Kidney epithelial cell (primary cell): ENCODE data around the gene MFGE8. TPM values are rescaled to one million over a fixed set of nuclear protein-coding genes. Genes with fewer than 3 reads are reported as not detected.

Experiments
- DNase-seq: peaks from one replicate; pipeline ENCODE4 v3.0.0-alpha.2; 2010; ENCODE audit warnings: low read depth
- H3K27me3 ChIP-seq: 2 replicates; pipeline ENCODE4 v1.6.0; 2011; ENCODE audit warnings: low read length; ENCODE audit not compliant: control insufficient read depth, insufficient read depth
- H3K36me3 ChIP-seq: 2 replicates; pipeline ENCODE4 v1.5.1; 2011; ENCODE audit warnings: low read length; ENCODE audit not compliant: control insufficient read depth, insufficient read depth
- H3K4me3 ChIP-seq: 2 replicates; pipeline ENCODE4 v1.5.1; 2011; ENCODE audit warnings: low read depth, mild to moderate bottlenecking, control low read depth, low read length
- CTCF ChIP-seq: IDR thresholded peaks from 2 replicates; pipeline ENCODE4 v1.5.1; 2011; ENCODE audit warnings: mild to moderate bottlenecking, moderate library complexity, low read length, control low read depth, inconsistent platforms; ENCODE audit not compliant: insufficient read depth, poor library complexity, severe bottlenecking
- total RNA-seq: library from RNA; depleted of rRNA; stranded (reverse); fragments of >200 nt; gene quantifications from 2 replicates; pipeline ENCODE4 v1.2.3, GENCODE V29; 2015

MFGE8 gene
- total RNA-seq, 1 donor from 2014 or later, result 261 TPM

- no peak for DNase-seq
Observed at GRCh38 chr15:88911766-88912118, 1.4 kb downstream of the MFGE8 start.

GRCh38 chr15:88909956-88910831 lies 3.0 kb downstream of the MFGE8 start:
- Histone ChIP-seq H3K4me3 (no peak overlapping the region), H3K36me3 (no peaks in the 10 kb centered on the region), H3K27me3 (no peaks in the 10 kb centered on the region)
- no peak for DNase-seq
- TF ChIP-seq CTCF, result no peak

More at GRCh38 chr15:88911766-88912118, 1.4 kb downstream of the MFGE8 start:
- Histone ChIP-seq H3K4me3 (peak overlapping the region; percentile 67), H3K27me3 (no peaks in the 10 kb centered on the region), H3K36me3 (no peaks in the 10 kb centered on the region)
- TF ChIP-seq CTCF, result no peak

- no peaks in the 10 kb centered on the region for H3K36me3 ChIP-seq
- no peak overlapping the region for H3K4me3 ChIP-seq
- H3K27me3 ChIP-seq, result no peaks in the 10 kb centered on the region
- no peak for TF ChIP-seq CTCF
- no peak for DNase-seq
Observed at GRCh38 chr15:88908697-88909621, 4.2 kb downstream of the MFGE8 start.

- DNase-seq, result no peak
- Histone ChIP-seq H3K27me3 (no peaks in the 10 kb centered on the region), H3K36me3 (no peaks in the 10 kb centered on the region), H3K4me3 (no peak overlapping the region)
- TF ChIP-seq CTCF, result no peak
Observed at GRCh38 chr15:88908123-88908522, 5.1 kb downstream of the MFGE8 start.

- TF ChIP-seq CTCF, result no peak
- no peaks in the 10 kb centered on the region for H3K27me3 ChIP-seq
- H3K4me3 ChIP-seq, result no peak overlapping the region
- DNase-seq, result no peak
- no peaks in the 10 kb centered on the region for H3K36me3 ChIP-seq
Observed at GRCh38 chr15:88907111-88907510, 6.1 kb downstream of the MFGE8 start.
